ENCODE results near the gene TRABD2B.

DNA sequence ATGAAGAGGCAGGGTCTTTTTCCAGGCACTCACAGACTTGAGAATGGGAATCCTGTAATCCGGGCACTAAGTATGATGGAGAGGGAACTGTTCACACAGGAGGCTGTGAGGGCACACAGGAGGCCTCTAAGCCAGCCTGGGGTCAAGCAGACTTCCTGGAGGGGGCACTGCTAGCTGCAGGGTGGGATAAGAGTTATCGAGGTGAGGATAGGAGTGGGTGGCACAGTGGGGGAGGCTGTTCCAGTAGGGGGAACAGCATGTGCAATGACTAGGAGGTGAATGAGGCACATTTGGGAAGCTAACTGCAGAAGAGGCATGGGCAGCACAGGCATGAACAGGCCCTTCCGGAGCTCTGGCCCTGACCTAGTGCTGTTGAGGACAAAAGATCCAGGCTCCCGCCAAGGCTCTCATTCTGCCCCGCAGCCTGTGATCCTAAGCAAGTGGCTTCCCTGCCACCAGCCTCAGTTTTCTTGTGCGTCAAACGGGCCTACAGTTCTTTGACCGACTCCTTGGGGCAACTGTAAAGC, 216.7 kb downstream of the TRABD2B start:
- no peak for TF ChIP-seq POLR2A (IDR thresholded peaks at IDR 0.05)
- TF ChIP-seq, protein P1, sequence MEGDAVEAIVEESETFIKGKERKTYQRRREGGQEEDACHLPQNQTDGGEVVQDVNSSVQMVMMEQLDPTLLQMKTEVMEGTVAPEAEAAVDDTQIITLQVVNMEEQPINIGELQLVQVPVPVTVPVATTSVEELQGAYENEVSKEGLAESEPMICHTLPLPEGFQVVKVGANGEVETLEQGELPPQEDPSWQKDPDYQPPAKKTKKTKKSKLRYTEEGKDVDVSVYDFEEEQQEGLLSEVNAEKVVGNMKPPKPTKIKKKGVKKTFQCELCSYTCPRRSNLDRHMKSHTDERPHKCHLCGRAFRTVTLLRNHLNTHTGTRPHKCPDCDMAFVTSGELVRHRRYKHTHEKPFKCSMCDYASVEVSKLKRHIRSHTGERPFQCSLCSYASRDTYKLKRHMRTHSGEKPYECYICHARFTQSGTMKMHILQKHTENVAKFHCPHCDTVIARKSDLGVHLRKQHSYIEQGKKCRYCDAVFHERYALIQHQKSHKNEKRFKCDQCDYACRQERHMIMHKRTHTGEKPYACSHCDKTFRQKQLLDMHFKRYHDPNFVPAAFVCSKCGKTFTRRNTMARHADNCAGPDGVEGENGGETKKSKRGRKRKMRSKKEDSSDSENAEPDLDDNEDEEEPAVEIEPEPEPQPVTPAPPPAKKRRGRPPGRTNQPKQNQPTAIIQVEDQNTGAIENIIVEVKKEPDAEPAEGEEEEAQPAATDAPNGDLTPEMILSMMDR (IDR thresholded peaks at IDR 0.05): no peak
- TF ChIP-seq POLR2AphosphoS5 (IDR thresholded peaks at IDR 0.05): no peak

Data from breast epithelium (tissue), 3 donors.